HG03097 (cell line): Measurements from ENCODE around the gene ARHGEF4.

Experiments
- ATAC-seq: cut with Tn5 transposase; IDR thresholded peaks from one replicate; pipeline ENCODE4 v1.9.1; 2021; ENCODE audit not compliant: unreplicated experiment, low FRiP score

ARHGEF4 gene

DNA sequence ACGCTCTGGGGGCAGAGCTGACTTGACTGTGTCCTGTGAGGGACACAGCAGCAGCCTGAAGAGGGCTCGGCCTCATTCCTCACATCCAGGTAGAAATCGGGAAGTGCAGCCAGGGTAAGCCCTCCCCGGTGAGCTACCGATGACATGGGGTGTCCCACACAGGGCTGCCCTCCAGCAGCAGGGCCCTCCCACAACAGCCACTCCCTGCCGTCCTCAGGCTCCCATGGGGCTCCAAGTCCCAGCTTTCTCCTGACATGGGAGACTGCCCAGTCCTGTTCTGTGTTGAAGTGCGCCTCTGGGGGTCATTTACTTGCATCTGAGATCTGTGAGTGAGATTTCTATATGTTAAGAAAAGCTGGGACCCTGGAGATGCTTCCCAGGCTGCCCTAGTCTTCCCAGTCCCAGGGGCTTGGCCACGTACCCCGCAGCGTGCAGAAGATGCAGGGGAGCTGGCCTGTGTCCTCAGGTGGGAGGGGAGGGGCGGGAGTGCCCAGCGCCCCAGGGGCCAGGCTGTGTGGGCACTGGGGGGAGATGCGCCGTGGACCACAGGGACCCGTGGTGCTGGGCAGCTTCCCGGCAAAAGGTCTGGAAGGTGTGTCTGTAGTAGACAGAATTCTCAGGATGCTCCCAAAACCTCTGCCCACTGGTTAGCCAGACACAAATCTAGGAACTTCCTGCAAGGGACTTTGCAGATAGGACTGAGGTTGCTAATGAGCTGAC, 168.7 kb downstream of the ARHGEF4 start:
- ATAC-seq = no peak

GRCh38 chr2:131006561-131006960, 169.8 kb downstream of the ARHGEF4 start:
- ATAC-seq = no peak

DNA sequence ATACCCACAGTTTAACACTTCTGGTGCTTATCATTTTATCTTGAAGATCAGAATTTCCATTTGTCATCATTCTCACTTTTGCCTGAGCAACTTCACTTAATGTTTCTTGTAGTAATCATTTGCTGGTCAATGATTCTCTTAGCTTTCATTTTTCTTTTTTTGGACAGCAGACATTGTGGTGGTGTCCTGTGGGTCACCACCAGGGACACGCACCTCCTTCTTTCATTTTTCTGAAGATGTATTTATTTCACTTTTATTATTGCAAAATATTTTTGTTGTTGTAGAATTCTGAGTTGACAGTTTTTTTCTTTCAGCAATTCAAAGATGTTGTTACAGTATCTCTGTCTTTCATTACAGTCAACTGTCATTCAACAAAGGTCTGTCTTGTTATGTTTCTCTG, 172.3 kb downstream of the ARHGEF4 start:
- no peak for ATAC-seq

DNA sequence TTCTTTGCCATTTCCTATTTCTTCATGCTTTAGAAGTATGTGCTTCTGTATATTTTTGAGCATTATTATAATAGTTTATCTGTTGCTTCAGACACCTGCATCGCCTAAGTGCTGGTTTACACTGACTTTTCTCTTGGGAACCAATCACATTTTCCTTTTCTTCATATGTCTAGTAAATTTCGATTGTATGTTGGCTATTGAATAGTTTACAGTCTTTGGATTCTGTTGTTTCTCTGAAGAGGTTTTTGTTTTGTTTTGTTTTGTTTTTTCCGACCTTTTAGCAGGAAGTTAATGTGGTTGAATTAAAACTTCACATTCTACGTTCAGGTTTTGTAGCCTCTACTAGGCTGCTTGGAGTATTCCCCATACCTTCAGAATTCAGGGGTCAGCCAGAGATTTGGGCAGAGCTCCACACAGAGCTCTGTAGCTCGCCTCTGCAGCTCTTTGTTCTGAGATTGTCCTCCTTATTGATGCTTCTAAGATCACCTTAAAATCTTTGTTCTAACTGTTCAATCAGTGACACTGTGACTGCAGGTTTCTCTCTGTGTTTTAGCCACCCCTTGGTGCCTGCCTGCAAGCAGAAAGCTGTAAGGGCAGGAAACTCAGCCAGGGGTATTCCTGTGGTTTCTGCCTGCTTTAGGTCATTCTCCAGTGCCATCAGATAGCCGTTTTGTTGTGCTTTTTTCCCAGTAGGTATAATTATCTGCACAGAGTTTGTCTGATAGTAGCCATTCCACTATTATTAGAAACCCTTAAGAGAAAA, 173.2 kb downstream of the ARHGEF4 start:
- no peak for ATAC-seq

GRCh38 chr2:131010566-131010965, 173.9 kb downstream of the ARHGEF4 start:
- ATAC-seq = no peak

DNA sequence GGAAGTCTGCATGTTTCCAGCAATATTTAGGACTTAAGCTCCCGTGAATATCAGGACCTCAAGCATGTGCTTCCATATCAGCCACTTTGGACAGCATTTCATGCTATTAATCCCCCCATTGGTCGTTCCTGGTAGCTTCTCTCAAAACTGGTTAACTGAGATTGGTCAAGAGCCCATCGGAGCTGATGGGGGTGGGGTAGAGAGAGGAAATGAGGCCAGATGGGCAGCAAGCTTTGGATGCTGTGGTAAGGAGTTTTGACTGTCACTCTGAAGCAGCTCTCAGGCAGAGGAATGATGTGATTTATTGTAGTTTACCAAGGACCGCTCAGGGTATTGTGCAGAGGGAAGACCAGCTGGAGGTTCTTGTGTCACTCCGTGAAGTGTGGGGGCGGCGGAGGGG, 174.8 kb downstream of the ARHGEF4 start:
- no peak for ATAC-seq

DNA sequence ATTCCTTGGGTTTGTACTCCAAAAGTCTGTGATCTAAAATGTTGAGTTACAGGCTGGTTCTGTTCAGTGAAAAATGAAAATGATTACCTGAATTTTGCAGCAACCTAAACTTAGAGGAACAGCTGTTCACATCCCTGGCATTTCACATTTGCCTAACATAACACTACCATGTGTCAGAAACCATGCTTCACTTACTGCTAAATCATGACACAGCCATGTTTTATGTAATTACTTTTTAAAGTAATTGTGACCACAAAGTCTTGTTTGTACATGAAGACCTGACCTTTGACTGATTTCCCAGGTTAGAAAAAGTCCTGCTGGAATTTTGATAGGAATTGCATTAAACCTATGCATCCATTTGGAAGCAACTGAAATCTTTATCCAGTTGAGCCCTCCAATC, 177.4 kb downstream of the ARHGEF4 start:
- no peak for ATAC-seq

DNA sequence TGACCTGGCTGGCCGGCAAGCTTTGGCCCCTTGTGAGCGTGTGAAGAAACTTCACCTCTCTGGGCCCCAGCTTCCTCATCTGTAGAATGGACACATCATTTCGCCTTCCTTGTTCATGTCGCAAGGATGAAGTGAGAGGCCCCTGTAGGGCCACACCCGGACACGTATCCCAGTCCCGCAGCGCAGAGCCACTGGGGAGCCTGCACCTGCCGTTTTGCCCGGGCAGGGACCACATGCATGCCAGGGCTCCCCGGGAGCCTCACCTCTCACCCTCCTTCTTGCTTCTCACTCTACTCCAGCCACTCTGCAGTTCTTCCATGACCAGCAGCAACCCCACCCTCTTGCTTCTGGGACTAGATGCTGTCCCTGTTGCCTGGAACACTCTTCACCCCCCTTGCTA, 179.1 kb downstream of the ARHGEF4 start:
- ATAC-seq = no peak

DNA sequence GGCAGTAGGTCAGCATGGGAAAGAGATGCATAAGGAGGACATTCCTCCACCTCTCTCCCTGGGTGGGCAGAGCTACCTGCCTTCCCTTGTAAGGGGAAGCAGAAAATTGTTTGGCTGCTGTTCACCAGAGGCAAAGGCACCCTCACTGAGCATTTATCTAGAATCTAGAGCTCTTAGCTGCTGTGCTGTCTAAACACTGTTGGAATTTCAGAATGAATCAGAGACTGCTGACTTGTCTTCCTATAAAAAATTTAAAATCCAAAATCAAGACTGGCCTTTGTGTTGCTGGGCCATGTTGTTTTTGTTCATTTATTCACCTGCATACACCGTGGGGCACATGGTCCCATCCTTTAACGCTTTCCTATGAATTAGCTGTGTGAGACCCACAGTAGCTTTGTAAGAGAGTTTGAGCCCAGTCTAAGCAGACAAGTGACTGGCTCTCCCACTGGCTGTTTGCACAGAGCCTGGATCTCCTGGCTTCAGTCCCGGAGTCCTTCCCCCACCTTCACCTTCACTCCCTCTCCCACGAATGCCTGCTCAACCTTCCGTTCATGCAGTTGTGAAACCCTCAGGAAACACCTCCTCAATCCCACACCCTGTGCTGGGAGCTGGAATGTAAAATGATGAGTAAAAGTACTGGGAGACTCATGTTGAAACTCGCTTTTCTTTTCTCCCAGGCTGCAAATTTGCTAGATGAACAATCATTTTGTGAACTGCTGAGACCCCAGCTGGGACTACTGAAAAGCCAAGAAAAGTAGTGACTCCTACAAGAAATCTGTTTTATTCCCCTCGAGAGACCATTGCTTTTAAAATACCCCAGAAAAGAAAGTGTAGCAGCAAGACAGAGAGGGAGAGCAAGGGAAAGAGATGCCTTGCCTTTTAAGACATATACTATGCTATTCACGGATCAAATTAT, 180.4 kb downstream of the ARHGEF4 start:
- ATAC-seq = no peak

DNA sequence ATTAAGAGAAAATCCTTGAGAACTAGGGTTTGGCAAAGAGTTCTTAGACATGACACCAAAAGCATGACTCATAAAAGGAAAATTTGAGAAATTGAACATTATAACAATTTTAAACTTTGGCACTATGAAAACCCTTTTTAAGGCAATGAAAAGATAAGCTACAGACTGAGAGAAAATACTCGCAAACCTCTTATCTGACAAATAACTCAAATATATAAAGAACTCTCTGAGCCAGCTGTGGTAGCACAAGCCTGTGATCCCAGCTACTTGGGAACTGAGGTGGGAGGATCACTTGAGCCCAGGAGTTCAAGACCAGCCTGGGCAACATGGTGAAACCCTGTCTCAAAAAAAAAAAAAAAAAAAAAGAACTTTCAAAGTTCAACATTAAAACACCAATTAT, 186.0 kb downstream of the ARHGEF4 start:
- no peak for ATAC-seq

GRCh38 chr2:131023758-131024157, 187.0 kb downstream of the ARHGEF4 start:
- ATAC-seq = no peak

DNA sequence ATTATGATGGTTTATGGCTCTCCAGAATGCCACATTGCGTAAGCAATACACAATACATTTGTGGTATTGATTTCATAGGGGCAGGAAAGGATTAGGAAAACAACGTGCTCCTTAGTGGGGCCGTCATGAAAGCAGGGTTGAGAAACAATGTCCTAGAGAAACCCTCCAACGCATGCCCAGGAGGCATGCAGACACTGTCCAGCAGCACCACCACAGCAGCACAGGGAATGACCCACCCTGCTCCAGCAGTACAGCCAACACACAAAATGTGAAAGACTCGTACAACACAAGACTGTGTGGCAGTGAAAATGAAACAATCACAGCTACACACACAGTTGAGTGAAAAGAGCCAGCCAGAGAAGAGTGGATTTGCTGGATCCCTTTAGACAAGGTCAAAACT, 190.2 kb downstream of the ARHGEF4 start:
- no peak for ATAC-seq

- ATAC-seq = no peak
Observed at GRCh38 chr2:131027566-131028528, 191.1 kb downstream of the ARHGEF4 start.

- ATAC-seq = no peak
Observed at GRCh38 chr2:131029812-131030211, 193.1 kb downstream of the ARHGEF4 start.

GRCh38 chr2:131030478-131030971, 193.8 kb downstream of the ARHGEF4 start:
- no peak for ATAC-seq

- no peak for ATAC-seq
Observed at GRCh38 chr2:131031431-131031841, 194.7 kb downstream of the ARHGEF4 start.

- ATAC-seq = no peak
Observed at GRCh38 chr2:131031875-131032274, 195.2 kb downstream of the ARHGEF4 start.

DNA sequence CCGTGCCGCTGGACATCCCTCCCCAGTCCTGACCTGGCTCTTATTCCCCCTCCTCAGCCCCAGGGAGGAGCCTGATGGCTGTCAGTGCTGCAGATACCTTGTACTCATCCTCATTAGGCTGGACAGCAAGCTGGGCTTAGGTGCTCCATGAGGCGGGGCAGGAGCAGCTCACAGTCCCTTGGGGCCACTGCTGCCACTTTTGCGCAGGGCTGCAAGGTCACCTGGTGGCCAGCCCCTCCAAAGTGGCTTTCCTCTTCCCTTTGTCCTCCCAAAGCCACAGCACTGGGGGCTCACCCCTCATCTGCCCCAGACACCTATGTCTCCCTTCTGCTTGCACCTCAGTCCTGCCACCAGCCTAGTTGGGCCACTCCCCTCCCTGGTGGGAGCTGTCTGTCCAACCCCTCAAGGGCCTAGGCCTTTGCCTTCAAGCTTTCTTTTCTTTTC, 195.7 kb downstream of the ARHGEF4 start:
- ATAC-seq = no peak

DNA sequence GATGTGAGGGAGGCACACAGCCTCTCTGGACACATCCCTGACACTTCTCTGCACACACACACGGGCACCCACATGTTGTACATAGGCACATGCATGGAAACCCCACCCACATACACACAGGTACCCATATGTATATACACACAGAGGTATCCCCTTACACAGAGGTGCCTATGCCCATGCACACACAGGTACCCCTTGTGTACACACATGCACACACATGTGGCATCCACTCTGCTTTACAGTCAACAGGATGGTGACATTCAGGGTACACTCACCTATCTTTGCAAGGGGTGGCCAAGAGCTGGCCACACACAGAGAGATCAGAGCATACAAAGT, 197.0 kb downstream of the ARHGEF4 start:
- no peak for ATAC-seq
